Activated T-cell treated with anti-CD3 and anti-CD28 coated beads, Interleukin-2, amount 50 U/mL, for 24 hours (primary cell): ENCODE measurements around the gene BCOR.
A peak's percentile ranks its signal among the peaks of the same experiment; 100 is the strongest.

Experiments used
- DNase-seq: peaks from one replicate; pipeline ENCODE4 v3.0.0-alpha.2; 2020
- H3K27ac Mint-ChIP-seq: 2 replicates; pipeline ENCODE4 v1.8.0; 2020; ENCODE audit warnings: mild to moderate bottlenecking, mixed read lengths
- H3K27me3 Mint-ChIP-seq: 2 replicates; pipeline ENCODE4 v1.8.0; 2020; ENCODE audit warnings: mixed read lengths
- H3K36me3 Mint-ChIP-seq: 2 replicates; pipeline ENCODE4 v1.8.0; 2020; ENCODE audit warnings: low read depth, mixed read lengths
- H3K4me1 Mint-ChIP-seq: 2 replicates; pipeline ENCODE4 v1.8.0; 2020; ENCODE audit warnings: low read depth, mixed read lengths
- H3K4me3 Mint-ChIP-seq: 2 replicates; pipeline ENCODE4 v1.8.0; 2020; ENCODE audit warnings: mild to moderate bottlenecking, moderate library complexity, mixed read lengths
- H3K9me3 Mint-ChIP-seq: 2 replicates; pipeline ENCODE4 v1.8.0; 2020; ENCODE audit warnings: mixed read lengths

The BCOR gene

DNA sequence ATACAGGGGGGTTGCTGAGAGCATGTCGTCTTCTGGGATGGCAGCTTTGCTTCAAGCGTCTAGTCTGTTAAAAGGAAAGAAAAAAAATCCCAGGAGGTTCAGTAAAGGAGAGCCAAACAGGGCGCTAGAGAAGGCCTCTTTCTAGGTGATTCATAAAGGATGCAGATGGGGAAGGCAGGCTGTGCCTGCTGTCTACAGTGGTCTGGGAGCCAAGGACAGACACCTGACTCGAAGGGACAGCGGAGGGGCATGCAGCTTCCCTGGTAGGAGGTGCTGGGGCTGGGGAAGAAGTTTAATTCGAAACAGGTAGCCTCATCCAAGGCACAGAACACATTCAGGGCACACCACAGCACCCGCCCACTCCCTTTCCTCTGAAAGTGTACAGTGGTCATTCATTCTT, 19.9 kb downstream of the BCOR start:
- Mint-ChIP-seq H3K36me3 (peaks cover 63% of the 10 kb centered on the region), H3K4me3 (no peak overlapping the region), H3K27ac (peak overlapping the region; percentile 52), H3K4me1 (peaks cover 57% of the 10 kb centered on the region), H3K27me3 (peaks cover 56% of the 10 kb centered on the region), H3K9me3 (no peaks in the 10 kb centered on the region)
- no peak for DNase-seq

DNA sequence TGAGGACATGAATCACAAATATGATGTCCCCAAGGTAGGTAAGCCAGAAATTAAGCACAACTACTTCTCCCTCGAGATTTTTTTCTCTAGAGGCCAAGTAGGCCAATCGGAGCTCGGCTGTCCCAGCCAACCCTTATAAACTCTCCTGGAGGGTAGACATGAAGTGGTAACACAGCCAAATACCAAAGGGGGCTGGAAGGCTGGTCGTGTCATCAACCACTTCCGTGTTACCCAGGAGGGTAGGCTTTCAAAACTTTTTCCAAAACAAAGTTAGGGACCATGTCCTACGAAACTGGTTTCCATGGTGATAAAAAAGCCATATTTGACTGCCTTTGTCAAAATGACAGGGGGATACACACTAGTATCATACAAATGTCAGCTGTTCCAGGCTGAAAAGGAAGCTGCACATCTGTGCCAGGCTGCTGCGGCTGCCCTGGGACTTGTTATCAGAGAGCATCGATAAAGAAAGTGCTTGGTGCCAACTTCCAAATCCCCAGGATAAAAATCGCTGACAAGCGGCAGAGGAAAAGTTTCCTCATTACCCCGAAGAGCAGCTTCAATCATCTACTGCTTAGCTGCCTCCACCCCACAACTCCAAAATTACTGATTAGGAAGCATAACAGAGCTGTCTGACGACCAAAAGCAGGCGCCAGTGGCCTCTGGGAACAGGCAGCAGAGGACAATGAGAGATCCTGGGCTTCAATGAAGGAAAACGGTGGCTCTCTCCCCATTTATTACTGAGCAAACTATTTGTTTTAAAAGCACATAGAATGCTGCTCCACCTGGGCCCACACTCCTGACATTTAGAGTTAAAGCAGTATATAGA, 20.8 kb downstream of the BCOR start:
- H3K4me3 Mint-ChIP-seq = no peak overlapping the region
- no peaks in the 10 kb centered on the region for H3K9me3 Mint-ChIP-seq
- H3K27me3 Mint-ChIP-seq = peaks cover 47% of the 10 kb centered on the region
- peaks cover 69% of the 10 kb centered on the region for H3K36me3 Mint-ChIP-seq
- peak overlapping the region; percentile 22 for H3K27ac Mint-ChIP-seq
- DNase-seq = no peak
- H3K4me1 Mint-ChIP-seq = peaks cover 49% of the 10 kb centered on the region

DNA sequence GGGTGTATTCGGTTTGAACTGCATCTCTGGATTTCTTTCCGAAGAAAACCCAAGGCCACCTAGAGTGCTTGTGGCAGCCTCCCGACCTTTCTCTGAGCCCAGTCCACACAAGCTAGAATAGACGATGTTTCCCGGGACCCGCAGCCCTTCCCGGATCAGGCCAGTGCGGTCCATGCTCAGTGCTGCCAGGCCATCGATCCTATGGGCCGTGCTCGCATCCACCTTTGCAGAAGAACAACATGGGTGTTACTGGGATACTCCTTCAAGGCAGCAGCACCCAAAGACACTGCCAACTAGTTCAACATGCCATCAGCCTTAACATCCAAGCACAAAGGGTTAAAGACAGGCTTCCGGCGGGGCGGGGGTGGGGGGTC, 22.8 kb downstream of the BCOR start:
- H3K4me1 Mint-ChIP-seq = peaks cover 36% of the 10 kb centered on the region
- peaks cover 79% of the 10 kb centered on the region for H3K36me3 Mint-ChIP-seq
- no peak for DNase-seq
- no peak overlapping the region for H3K27ac Mint-ChIP-seq
- H3K4me3 Mint-ChIP-seq = no peak overlapping the region
- H3K27me3 Mint-ChIP-seq = peaks cover 39% of the 10 kb centered on the region
- H3K9me3 Mint-ChIP-seq = no peaks in the 10 kb centered on the region

DNA sequence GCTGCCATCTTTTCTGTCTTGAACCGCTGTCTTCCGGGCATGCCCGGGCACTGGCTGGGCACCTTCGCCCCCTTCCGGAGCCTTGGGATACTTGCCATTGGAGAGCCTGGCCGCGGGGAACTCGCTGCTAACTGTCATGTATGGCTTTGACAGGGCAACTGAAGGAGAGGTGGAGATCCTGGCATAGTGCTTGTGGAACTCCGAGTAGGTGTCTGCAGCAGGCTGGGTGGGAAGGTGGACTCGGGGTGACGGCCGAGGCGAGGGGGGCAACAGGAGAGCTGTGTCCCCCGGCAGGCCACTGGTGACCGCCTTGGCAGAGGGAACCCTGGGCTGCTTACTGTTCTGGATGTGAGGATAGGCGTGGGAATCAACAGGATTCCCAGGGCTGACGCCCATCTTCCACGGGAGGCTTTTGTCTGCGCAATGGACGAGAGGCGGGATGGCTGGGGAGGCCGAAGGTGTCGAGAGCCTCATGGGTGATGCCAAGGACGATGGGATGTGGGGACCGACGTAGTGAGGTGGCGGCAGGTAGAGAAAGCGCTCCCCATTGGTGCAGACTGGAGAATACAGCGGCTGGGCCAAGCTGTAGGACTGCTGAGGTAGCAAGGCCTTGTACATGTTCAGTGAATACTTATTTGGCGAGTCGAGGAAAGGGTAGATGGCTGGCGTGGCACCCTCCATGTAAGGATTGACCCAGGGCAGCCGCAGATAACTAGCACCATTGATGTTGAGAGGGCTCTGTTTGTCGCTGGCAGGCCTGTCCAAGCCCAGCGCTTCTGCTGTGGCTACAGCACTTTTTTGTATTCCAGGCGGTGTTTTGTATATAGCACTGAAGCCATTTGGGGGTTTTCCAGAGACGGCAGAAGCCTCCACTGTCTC, 23.4 kb downstream of the BCOR start:
- peaks cover 36% of the 10 kb centered on the region for H3K27me3 Mint-ChIP-seq
- no peak for DNase-seq
- H3K9me3 Mint-ChIP-seq = no peaks in the 10 kb centered on the region
- peaks cover 86% of the 10 kb centered on the region for H3K36me3 Mint-ChIP-seq
- no peak overlapping the region for H3K4me3 Mint-ChIP-seq
- H3K4me1 Mint-ChIP-seq = peaks cover 30% of the 10 kb centered on the region
- H3K27ac Mint-ChIP-seq = no peak overlapping the region

GRCh38 chrX:40073439-40074054, 24.2 kb downstream of the BCOR start:
- Mint-ChIP-seq H3K4me1 (peaks cover 23% of the 10 kb centered on the region), H3K4me3 (no peak overlapping the region), H3K27ac (no peak overlapping the region), H3K27me3 (peaks cover 29% of the 10 kb centered on the region), H3K36me3 (peaks cover 93% of the 10 kb centered on the region), H3K9me3 (no peaks in the 10 kb centered on the region)
- DNase-seq = no peak

DNA sequence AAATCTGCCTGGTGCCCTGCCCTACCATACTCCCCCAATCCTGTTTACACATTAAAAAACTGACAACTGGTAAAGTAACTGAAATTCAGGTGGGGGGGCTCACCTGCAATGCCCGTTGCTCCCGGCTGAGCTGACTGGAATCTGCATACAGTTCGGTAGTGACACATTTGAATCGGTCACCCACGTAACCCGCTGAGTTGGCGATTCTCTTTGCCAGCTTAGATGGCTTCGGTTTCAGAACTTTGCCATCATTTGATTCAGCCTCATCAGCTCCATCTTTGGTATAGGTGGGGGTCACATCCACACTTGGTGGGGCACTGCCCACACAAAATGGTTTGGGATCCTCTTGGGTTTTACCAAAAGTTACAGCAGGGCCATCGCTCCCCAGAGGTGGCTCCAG, 25.5 kb downstream of the BCOR start:
- Mint-ChIP-seq H3K9me3 (no peaks in the 10 kb centered on the region), H3K36me3 (peaks cover 94% of the 10 kb centered on the region), H3K4me3 (no peak overlapping the region), H3K27ac (no peak overlapping the region), H3K4me1 (peaks cover 23% of the 10 kb centered on the region), H3K27me3 (peaks cover 25% of the 10 kb centered on the region)
- no peak for DNase-seq

DNA sequence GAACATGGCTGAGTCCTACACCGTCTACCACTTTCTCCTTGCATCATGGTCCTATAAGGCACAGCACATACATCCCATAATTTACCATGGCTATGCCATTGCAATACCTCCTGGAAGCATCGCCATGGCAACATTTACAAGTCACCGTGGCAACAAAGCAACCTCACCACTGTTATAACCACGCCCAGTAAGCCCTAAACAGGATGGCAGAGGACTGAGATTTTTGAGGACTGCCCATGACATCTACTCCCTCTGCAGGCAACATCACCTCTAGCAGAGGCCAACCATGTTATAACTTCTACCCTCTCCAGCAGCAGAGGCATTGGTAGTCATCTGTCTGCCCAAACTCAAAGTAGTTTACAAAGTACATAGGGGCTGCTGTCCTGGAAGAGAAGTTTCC, 29.7 kb downstream of the BCOR start:
- Mint-ChIP-seq H3K4me1 (peaks cover 46% of the 10 kb centered on the region), H3K36me3 (peaks cover 87% of the 10 kb centered on the region), H3K9me3 (no peaks in the 10 kb centered on the region), H3K4me3 (no peak overlapping the region), H3K27ac (no peak overlapping the region), H3K27me3 (peaks cover 31% of the 10 kb centered on the region)
- no peak for DNase-seq

GRCh38 chrX:40066700-40067099, 31.1 kb downstream of the BCOR start:
- Mint-ChIP-seq H3K4me3 (no peak overlapping the region), H3K27ac (no peak overlapping the region), H3K27me3 (peaks cover 36% of the 10 kb centered on the region), H3K36me3 (peaks cover 86% of the 10 kb centered on the region), H3K9me3 (no peaks in the 10 kb centered on the region), H3K4me1 (peaks cover 52% of the 10 kb centered on the region)
- no peak for DNase-seq

DNA sequence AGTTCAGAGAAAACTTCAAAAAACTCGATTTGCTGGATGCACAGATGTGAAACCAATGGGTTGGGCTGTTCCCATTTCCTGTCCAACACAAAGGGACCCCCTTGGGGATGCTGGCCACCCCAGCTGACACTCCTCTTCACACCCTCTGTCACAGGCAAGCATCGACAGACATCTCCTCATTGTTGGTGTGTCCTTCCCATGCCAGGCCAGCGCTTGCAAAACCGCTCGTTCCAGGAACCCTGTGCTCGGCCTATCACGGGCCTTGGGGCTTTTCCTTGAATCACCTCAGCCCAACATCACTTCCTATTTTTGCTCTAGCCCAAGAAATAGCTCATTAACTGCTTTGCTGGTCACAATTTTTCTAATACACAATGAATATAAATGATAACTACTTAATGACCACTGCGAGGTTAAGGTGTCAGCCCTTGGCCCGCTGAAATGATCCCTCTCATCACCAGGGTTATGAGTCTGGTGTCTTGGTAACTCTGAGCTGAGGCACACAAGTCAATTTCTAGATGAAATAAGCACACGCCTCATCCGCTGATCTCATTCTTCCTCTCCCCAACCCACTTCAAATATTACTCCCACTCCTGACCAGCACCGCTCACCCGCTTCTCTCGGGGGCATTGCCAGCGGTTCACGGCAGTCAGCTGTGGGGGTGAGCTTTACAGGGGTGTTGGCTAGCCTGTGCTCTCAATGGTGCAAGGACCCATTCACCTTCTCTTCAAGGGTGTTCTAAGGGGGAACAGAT, 32.3 kb downstream of the BCOR start:
- peaks cover 87% of the 10 kb centered on the region for H3K36me3 Mint-ChIP-seq
- peak overlapping the region; percentile 82 for H3K27ac Mint-ChIP-seq
- no peak overlapping the region for H3K4me3 Mint-ChIP-seq
- H3K27me3 Mint-ChIP-seq = peaks cover 37% of the 10 kb centered on the region
- H3K4me1 Mint-ChIP-seq = peaks cover 57% of the 10 kb centered on the region
- no peaks in the 10 kb centered on the region for H3K9me3 Mint-ChIP-seq
- DNase-seq = no peak

- Mint-ChIP-seq H3K9me3 (no peaks in the 10 kb centered on the region), H3K27ac (no peak overlapping the region), H3K27me3 (peaks cover 30% of the 10 kb centered on the region), H3K36me3 (peaks cover 87% of the 10 kb centered on the region), H3K4me3 (no peak overlapping the region), H3K4me1 (peaks cover 57% of the 10 kb centered on the region)
- no peak for DNase-seq
Measured at GRCh38 chrX:40064055-40064597, 33.6 kb downstream of the BCOR start.

DNA sequence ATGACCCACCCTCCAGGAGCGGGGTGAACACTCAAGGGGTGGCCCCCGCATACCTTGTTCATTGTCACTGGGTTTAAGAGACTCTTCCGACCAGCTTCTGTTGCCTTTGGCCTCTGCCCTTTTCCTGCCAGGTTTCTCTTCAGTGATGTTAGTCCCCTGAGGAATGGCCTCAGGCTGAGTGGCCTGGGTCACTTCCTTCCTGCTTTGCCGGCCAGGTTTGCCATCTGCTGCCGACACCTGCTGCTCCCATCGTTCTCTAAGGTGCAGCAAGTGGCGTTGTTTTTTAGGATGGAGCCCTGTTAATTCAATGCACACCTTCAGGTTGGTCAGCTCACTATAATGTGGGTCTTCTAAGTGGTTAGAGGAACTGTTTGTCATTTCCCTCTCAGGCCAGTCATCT, 34.2 kb downstream of the BCOR start:
- Mint-ChIP-seq H3K36me3 (peaks cover 87% of the 10 kb centered on the region), H3K4me1 (peaks cover 57% of the 10 kb centered on the region), H3K27ac (peak overlapping the region; percentile 57), H3K27me3 (peaks cover 33% of the 10 kb centered on the region), H3K4me3 (no peak overlapping the region), H3K9me3 (no peaks in the 10 kb centered on the region)
- DNase-seq = no peak

DNA sequence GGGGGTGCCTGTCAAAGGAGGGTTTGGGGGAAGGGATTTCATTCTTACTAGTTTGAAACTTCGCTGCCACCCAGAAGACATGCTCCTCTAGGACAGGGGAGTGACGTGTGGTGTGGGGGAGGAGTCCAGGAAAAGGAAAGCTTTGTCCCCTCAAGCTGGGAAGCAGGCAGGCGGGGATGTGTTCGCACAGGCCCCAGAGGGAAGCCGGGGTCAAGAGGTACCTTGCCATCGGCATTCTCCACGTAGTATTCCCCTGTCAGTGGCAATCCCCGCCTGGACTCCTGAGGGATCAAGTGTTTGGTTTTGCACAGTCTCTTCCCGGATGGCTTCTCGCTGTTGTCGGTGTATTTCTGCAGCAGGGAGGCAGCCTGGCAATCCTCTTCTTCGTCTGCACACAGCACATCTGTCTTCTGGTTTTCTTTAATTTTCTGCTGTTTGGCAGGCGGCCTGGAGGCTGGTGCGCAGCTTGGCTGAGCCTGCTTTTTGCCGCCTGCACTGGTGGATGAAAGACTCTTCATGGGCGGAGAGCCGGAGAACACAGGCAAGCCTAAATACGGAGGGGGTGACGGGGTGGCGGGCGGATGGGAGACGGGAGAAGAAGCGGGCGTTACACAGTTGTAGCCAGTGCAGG, 35.1 kb downstream of the BCOR start:
- DNase-seq = no peak
- H3K4me1 Mint-ChIP-seq = peaks cover 49% of the 10 kb centered on the region
- no peak overlapping the region for H3K4me3 Mint-ChIP-seq
- H3K27me3 Mint-ChIP-seq = peaks cover 32% of the 10 kb centered on the region
- H3K9me3 Mint-ChIP-seq = no peaks in the 10 kb centered on the region
- peaks cover 88% of the 10 kb centered on the region for H3K36me3 Mint-ChIP-seq
- peak overlapping the region; percentile 53 for H3K27ac Mint-ChIP-seq

DNA sequence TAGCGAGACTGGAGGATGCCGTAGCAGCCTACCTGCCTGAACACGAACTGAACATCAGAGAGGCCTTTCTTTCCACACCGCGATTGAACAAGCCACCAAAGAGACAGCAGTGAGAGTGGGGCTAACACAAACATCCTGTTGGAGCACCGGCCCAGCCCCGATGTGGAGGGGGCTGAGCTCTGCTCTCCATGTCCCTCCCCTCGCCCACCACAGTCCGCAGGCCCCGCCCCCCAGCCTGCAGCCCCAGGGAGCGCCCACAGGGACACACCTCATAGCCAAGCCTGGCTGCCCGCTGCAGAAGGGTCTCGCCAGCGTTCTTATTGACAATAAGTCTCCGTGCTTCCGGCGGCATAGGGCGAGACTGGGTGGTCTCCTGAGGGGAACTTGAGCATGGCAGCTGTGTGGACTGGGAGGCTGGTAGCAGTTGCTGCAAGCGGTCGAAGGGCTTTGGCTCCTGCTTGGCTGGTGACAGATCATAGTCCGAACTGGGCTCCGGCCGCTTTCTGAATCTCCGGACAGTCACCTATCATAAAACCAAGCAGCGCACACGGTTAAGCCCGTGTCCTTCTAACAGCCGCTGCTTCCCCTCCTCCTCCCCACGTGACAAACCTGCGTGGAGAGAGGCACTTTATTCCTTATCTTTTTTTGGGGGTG, 35.8 kb downstream of the BCOR start:
- H3K36me3 Mint-ChIP-seq = peaks cover 88% of the 10 kb centered on the region
- peak overlapping the region; percentile 69 for H3K27ac Mint-ChIP-seq
- H3K4me1 Mint-ChIP-seq = peaks cover 44% of the 10 kb centered on the region
- H3K9me3 Mint-ChIP-seq = no peaks in the 10 kb centered on the region
- DNase-seq = peak; percentile 36
- no peak overlapping the region for H3K4me3 Mint-ChIP-seq
- peaks cover 30% of the 10 kb centered on the region for H3K27me3 Mint-ChIP-seq
